ENCODE results near the gene PDE6A. TPM values are rescaled to one million over a fixed set of nuclear protein-coding genes. Genes with fewer than 3 reads are reported as not detected.

The PDE6A gene
- total and polyA plus RNA-seq, 7 experiments from 2014 or later: 0.11 TPM; not detected in 6

GRCh38 chr5:149921597-149921996, 23.0 kb downstream of the PDE6A start:
- Histone ChIP-seq H3K4me1 (ENCODE audit: control insufficient read depth in 2 of 2, insufficient read depth in 2 of 2, low read length in 2 of 2) (no peaks in the 10 kb centered on the region), H3K36me3 (ENCODE audit: control insufficient read depth in 2 of 3, insufficient read depth in 3 of 3, low read length in 3 of 3) (no peaks in the 10 kb centered on the region), H3K9me3 (ENCODE audit: control insufficient read depth in 2 of 3, low read length in 3 of 3) (no peaks in the 10 kb centered on the region), H3K4me3 (ENCODE audit: low read length) (no peak overlapping the region), H3K27ac (ENCODE audit: low read depth, low read length) (no peak overlapping the region), H3K27me3 (ENCODE audit: control insufficient read depth in 2 of 2, insufficient read depth in 2 of 2, low read length in 2 of 2) (no peaks in the 10 kb centered on the region)
- ChIA-PET CTCF (no interaction called here), POLR2A (no interaction called here)
- peaks cover 0 to 1% (median 0%) of the 10 kb centered on the region in 11 donors for H3K9me3 Mint-ChIP-seq
- H3K27me3 Mint-ChIP-seq: peaks cover 0 to 19% (median 10%) of the 10 kb centered on the region in 5 donors
- ATAC-seq (no peak), DNase-seq (no peak)
- H3K4me3 Mint-ChIP-seq: no peak overlapping the region
- no peaks in the 10 kb centered on the region for H3K36me3 Mint-ChIP-seq
- no peak overlapping the region for H3K27ac Mint-ChIP-seq
- no peaks in the 10 kb centered on the region for H3K4me1 Mint-ChIP-seq
- intact Hi-C loops (cut with micrococcal nuclease): no loop called here

GRCh38 chr5:149917073-149917676, 27.4 kb downstream of the PDE6A start:
- intact Hi-C loops (cut with micrococcal nuclease): no loop called here
- POLR2A ChIA-PET: interaction anchor here (0.6 kb wide), 1 partner anchor 57 kb away, joined by 3 read pairs; no protein-coding TSS in a partner anchor
- H3K9me3 Mint-ChIP-seq: no peaks in the 10 kb centered on the region
- ATAC-seq (no peak), DNase-seq (no peak)
- H3K36me3 Mint-ChIP-seq: no peaks in the 10 kb centered on the region
- H3K4me1 ChIP-seq (ENCODE audit: control insufficient read depth in 2 of 2, insufficient read depth in 2 of 2, low read length in 2 of 2): no peaks in the 10 kb centered on the region
- no peaks in the 10 kb centered on the region for H3K27me3 ChIP-seq (ENCODE audit: control insufficient read depth in 2 of 2, insufficient read depth in 2 of 2, low read length in 2 of 2)
- H3K4me1 Mint-ChIP-seq: no peaks in the 10 kb centered on the region
- no peak overlapping the region for H3K27ac ChIP-seq (ENCODE audit: low read depth, low read length)
- no peaks in the 10 kb centered on the region for H3K36me3 ChIP-seq (ENCODE audit: control insufficient read depth in 2 of 3, insufficient read depth in 3 of 3, low read length in 3 of 3)
- H3K27me3 Mint-ChIP-seq: peaks cover 0 to 28% (median 15%) of the 10 kb centered on the region in 5 donors
- H3K9me3 ChIP-seq (ENCODE audit: control insufficient read depth in 2 of 3, low read length in 3 of 3): no peaks in the 10 kb centered on the region
- H3K27ac Mint-ChIP-seq: no peak overlapping the region
- CTCF ChIA-PET: no interaction called here
- H3K4me3 ChIP-seq (ENCODE audit: low read length): no peak overlapping the region
- no peak overlapping the region for H3K4me3 Mint-ChIP-seq

GRCh38 chr5:149916334-149917072, 28.1 kb downstream of the PDE6A start:
- ChIA-PET CTCF (no interaction called here), POLR2A (interaction anchor here (0.6 kb wide), 1 partner anchor 57 kb away, joined by 3 read pairs; no protein-coding TSS in a partner anchor)
- peaks cover 0 to 28% (median 15%) of the 10 kb centered on the region in 5 donors for H3K27me3 Mint-ChIP-seq
- H3K4me3 Mint-ChIP-seq: no peak overlapping the region
- Histone ChIP-seq H3K4me3 (ENCODE audit: low read length) (no peak overlapping the region), H3K27ac (ENCODE audit: low read depth, low read length) (no peak overlapping the region), H3K9me3 (ENCODE audit: control insufficient read depth in 2 of 3, low read length in 3 of 3) (no peaks in the 10 kb centered on the region), H3K4me1 (ENCODE audit: control insufficient read depth in 2 of 2, insufficient read depth in 2 of 2, low read length in 2 of 2) (no peaks in the 10 kb centered on the region), H3K36me3 (ENCODE audit: control insufficient read depth in 2 of 3, insufficient read depth in 3 of 3, low read length in 3 of 3) (no peaks in the 10 kb centered on the region), H3K27me3 (ENCODE audit: control insufficient read depth in 2 of 2, insufficient read depth in 2 of 2, low read length in 2 of 2) (no peaks in the 10 kb centered on the region)
- intact Hi-C loops (cut with micrococcal nuclease): no loop called here
- H3K9me3 Mint-ChIP-seq: no peaks in the 10 kb centered on the region
- H3K36me3 Mint-ChIP-seq: no peaks in the 10 kb centered on the region
- DNase-seq (no peak), ATAC-seq (no peak)
- H3K4me1 Mint-ChIP-seq: no peaks in the 10 kb centered on the region
- H3K27ac Mint-ChIP-seq: peak overlapping the region in 1 of 9 donors; percentile 5

GRCh38 chr5:149915392-149916260, 29.0 kb downstream of the PDE6A start:
- Histone ChIP-seq H3K9me3 (ENCODE audit: control insufficient read depth in 2 of 3, low read length in 3 of 3) (no peaks in the 10 kb centered on the region), H3K27ac (ENCODE audit: low read depth, low read length) (no peak overlapping the region), H3K4me3 (ENCODE audit: low read length) (no peak overlapping the region), H3K4me1 (ENCODE audit: control insufficient read depth in 2 of 2, insufficient read depth in 2 of 2, low read length in 2 of 2) (no peaks in the 10 kb centered on the region), H3K27me3 (ENCODE audit: control insufficient read depth in 2 of 2, insufficient read depth in 2 of 2, low read length in 2 of 2) (no peaks in the 10 kb centered on the region), H3K36me3 (ENCODE audit: control insufficient read depth in 2 of 3, insufficient read depth in 3 of 3, low read length in 3 of 3) (no peaks in the 10 kb centered on the region)
- DNase-seq: no peak
- CTCF ChIA-PET: no interaction called here
- intact Hi-C loops (cut with micrococcal nuclease): no loop called here
- H3K4me3 Mint-ChIP-seq: no peak overlapping the region
- H3K36me3 Mint-ChIP-seq: no peaks in the 10 kb centered on the region
- no peak for ATAC-seq
- H3K27ac Mint-ChIP-seq: peak overlapping the region in 1 of 9 donors; percentile 5
- POLR2A ChIA-PET: no interaction called here
- H3K9me3 Mint-ChIP-seq: no peaks in the 10 kb centered on the region
- no peaks in the 10 kb centered on the region for H3K4me1 Mint-ChIP-seq
- H3K27me3 Mint-ChIP-seq: peaks cover 0 to 28% (median 19%) of the 10 kb centered on the region in 5 donors

GRCh38 chr5:149913436-149914419, 30.9 kb downstream of the PDE6A start:
- no peaks in the 10 kb centered on the region for H3K9me3 ChIP-seq (ENCODE audit: control insufficient read depth in 2 of 3, low read length in 3 of 3)
- intact Hi-C loops (cut with micrococcal nuclease): no loop called here
- no peaks in the 10 kb centered on the region for H3K9me3 Mint-ChIP-seq
- H3K4me1 Mint-ChIP-seq: no peaks in the 10 kb centered on the region
- no peaks in the 10 kb centered on the region for H3K4me1 ChIP-seq (ENCODE audit: control insufficient read depth in 2 of 2, insufficient read depth in 2 of 2, low read length in 2 of 2)
- ATAC-seq: no peak
- H3K27ac Mint-ChIP-seq: no peak overlapping the region
- no peaks in the 10 kb centered on the region for H3K36me3 Mint-ChIP-seq
- no peak overlapping the region for H3K4me3 Mint-ChIP-seq
- DNase-seq: no peak
- peaks cover 0 to 35% (median 22%) of the 10 kb centered on the region in 5 donors for H3K27me3 Mint-ChIP-seq
- peaks cover 0 to 3% of the 10 kb centered on the region in 2 donors for H3K27me3 ChIP-seq (ENCODE audit: control insufficient read depth in 2 of 2, insufficient read depth in 2 of 2, low read length in 2 of 2)
- CTCF ChIA-PET: no interaction called here
- no peak overlapping the region for H3K4me3 ChIP-seq (ENCODE audit: low read length)
- H3K27ac ChIP-seq (ENCODE audit: low read depth, low read length): no peak overlapping the region
- POLR2A ChIA-PET: no interaction called here
- H3K36me3 ChIP-seq (ENCODE audit: control insufficient read depth in 2 of 3, insufficient read depth in 3 of 3, low read length in 3 of 3): no peaks in the 10 kb centered on the region

GRCh38 chr5:149912226-149912871, 32.2 kb downstream of the PDE6A start:
- Histone ChIP-seq H3K27ac (ENCODE audit: low read depth, low read length) (no peak overlapping the region), H3K27me3 (ENCODE audit: control insufficient read depth in 2 of 2, insufficient read depth in 2 of 2, low read length in 2 of 2) (peaks cover 0 to 3% of the 10 kb centered on the region in 2 donors), H3K36me3 (ENCODE audit: control insufficient read depth in 2 of 3, insufficient read depth in 3 of 3, low read length in 3 of 3) (no peaks in the 10 kb centered on the region), H3K4me3 (ENCODE audit: low read length) (no peak overlapping the region), H3K4me1 (ENCODE audit: control insufficient read depth in 2 of 2, insufficient read depth in 2 of 2, low read length in 2 of 2) (no peaks in the 10 kb centered on the region), H3K9me3 (ENCODE audit: control insufficient read depth in 2 of 3, low read length in 3 of 3) (no peaks in the 10 kb centered on the region)
- ChIA-PET CTCF (no interaction called here), POLR2A (no interaction called here)
- intact Hi-C loops (cut with micrococcal nuclease): no loop called here
- no peak overlapping the region for H3K27ac Mint-ChIP-seq
- peaks cover 0 to 33% (median 18%) of the 10 kb centered on the region in 5 donors for H3K27me3 Mint-ChIP-seq
- H3K36me3 Mint-ChIP-seq: no peaks in the 10 kb centered on the region
- H3K4me3 Mint-ChIP-seq: no peak overlapping the region
- no peaks in the 10 kb centered on the region for H3K4me1 Mint-ChIP-seq
- no peaks in the 10 kb centered on the region for H3K9me3 Mint-ChIP-seq
- ATAC-seq (no peak), DNase-seq (no peak)
